NCI-H526 (cell line): ENCODE data around the gene SRPRB.

ENCODE experiments used
- DNase-seq, 2 experiments: peaks; one replicate each; lab custom pipeline; 2025; lab: John Stamatoyannopoulos, UW

SRPRB gene

DNA sequence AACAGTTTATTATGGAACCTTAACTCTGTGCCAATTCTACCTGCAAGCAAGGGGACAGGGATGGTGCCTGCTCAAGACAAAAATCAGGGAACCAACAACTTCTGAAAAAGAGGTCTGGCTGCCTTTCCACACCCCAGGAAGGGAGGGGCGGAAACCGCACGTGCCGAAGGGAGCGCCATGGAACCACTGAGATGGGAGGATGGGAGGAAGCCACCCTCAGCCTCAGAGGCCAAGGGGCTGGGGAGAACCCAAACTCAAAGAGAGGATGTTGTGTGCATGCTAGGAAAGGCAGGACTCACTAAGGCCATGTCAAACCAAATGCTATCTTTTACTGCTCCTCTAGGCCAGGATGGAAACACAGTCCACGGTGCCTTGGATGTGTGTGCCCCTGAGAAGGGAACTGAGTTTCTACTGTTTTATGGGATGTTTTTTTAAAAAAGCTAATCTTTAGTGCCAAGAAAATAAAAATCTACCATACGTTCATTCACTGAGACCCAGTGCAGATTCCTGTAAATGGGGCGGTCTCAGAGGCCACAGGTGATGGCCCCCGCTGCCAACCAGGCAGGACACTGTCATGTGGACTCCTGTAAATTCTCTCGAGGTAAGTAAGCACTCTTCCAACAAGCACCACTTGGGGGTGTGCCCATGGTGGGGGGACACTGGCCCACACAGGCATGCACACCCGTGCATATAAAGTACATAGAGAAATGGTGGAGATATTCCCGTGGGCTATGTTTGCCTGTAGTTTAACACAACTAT, 20.5 kb downstream of the SRPRB start:
- no peak for DNase-seq

DNA sequence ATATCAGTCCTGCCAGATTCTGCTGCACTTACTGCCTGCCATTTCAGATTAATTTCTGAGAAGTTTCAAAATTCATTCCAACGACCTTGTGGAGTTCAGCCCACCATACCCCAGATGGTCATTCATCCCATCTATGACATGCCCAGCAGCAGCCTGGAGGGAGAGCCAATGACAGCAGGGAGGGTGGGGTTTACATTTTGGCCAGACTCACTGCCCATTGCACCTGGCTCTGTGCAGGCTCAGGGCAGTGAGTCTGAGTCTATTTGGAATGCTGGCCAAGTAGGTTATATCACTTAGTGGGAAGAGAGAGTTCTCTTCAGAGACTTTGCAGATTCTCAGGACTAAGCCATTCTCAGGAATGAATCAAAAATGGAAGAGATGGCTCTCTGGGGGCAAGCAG, 21.5 kb downstream of the SRPRB start:
- no peak for DNase-seq

DNA sequence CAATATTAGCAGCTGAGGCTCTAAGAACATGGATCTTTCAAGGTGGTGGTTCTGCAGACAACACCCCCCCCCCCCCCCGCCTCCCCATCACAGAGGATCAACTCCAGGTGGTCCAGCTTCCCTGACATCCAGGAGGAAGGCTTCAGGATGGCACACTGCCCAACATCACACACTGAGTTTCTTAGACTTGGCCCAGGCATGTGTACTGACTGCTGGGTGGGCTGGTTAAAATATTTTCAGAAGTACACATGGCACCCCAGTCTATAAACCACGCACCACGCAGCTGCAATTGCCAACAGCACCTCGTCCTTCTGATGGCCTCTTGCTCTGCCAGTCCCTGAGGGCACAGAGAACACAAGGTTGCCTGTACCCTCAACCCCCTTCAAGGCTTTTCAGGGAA, 22.1 kb downstream of the SRPRB start:
- no peak for DNase-seq

DNA sequence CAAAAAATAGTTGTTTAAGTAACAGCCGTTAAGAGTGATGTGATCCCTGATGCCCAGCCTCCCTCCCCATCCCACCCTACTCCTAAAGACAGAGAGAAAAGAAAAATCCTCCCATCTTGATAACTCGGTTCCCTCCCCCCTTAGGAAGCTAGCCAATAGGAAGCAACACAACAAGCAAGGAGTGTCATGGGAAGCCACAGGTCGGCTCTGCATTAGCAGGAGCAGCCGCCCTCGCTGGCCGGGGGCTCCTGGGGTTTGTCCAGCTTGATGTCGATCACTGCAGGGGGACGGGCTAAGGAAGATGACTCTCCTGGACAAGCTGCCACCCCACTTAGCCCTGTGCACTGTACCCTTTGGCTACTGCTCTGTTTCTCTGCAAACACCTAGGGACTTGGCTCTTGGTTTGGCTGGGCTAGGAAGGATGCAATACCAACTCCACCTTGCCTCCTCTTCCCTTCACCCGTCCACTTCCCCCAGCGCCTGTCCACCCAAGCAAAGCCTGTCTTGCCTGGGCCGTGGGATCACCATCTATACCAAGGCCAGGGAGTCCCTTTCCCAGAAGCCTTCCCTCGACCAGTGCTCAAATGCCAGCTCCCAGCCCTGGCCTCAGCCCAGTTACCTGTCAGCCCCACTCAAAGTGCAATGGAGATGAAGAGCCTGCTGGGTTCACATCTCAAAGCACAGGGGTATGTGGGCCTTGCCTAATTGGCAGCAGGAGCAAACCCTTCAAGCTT, 23.1 kb downstream of the SRPRB start:
- no peak for DNase-seq

DNA sequence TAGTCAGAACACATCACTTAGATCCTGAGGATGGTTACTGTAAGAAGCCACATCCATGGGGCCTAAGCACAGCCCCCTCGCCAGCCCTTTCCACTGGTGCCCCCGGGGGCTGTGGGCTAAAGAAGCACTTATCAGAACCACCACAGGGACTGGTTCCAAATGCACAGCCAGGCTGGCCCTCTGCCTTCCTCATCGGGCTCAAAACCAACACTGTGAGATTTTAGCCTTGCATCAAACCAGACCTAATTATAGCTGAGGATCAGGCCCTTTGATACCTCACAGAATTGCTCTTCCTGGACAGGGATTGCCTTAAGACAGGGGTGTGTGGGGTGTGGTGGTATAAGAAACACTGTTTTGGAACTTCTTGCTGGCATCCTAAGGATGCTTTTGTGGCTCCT, 23.7 kb downstream of the SRPRB start:
- no peak for DNase-seq

DNA sequence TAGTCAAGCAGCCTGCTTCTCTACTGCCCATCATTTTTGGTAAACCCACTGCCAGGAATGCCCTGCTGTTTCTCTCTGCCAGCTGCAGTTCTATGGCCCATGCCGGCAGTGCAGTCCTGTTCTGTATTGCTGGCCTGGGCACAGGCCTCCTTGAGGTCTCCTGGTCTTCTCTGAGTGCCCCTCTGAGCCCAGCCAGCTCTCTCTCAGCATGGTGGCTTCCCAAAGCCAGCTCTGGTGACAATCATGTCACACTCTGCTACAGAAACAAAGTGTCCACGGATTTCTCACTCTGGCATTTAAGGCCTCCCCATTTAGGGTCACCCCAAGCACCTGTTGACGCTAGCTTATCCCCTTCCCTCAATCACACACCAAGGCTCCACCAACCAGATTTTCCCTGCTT, 24.5 kb downstream of the SRPRB start:
- no peak for DNase-seq

DNA sequence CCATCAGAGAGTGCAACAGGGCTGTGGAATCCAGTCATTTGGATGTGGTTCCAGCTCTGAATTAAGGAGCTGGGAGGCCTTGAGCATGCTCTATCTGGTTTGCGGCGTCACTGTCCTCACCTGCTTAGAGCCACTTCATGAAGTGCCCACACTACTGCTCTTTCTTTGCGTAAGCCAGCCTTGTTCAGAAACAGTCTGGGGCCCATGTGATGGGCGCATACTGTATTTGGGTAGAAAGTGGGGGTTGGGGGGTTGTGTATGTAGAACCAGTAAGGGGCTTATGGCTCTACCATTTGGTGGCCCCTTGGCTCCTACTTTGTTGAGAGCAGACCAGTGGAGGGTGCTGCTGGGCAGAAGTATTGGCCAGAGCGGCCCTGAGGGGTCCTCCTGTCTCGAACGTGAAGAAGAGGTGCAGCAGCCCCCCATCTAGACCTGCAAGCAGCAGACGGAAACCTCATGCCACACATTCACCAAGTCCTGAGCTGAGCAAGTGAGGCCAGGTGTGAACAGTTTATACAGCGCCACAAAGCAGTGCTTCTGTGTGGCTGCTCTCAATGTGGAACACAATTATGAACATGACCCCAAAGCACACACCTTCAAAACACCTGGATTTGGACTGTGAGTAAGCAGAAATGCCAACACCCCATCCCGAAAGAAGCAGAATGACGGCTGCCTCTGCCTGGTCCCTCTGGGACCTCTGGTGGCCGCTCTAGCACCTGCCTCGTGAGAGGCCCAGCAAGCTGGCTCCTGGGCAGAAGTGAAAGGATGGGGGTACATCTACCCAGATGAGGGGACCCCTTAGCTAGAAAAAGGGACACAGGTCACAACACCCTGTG, 26.6 kb downstream of the SRPRB start:
- no peak for DNase-seq

DNA sequence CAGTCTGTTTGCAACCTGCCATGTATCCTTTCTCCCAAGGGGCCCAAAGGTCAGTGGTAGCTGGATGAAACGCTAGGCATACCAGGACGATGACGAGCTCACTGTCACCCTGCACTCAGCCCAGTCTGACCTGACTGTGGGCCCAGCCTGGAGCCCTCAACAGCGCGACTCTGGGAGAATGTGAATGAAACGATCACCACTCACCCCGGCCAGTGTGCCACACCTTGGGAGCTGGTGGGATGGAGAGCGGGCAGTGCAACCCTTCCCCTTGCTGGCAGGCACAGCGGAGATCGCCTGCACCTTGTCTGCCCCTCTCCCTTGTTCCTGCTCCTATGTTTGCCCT, 27.2 kb downstream of the SRPRB start:
- no peak for DNase-seq

DNA sequence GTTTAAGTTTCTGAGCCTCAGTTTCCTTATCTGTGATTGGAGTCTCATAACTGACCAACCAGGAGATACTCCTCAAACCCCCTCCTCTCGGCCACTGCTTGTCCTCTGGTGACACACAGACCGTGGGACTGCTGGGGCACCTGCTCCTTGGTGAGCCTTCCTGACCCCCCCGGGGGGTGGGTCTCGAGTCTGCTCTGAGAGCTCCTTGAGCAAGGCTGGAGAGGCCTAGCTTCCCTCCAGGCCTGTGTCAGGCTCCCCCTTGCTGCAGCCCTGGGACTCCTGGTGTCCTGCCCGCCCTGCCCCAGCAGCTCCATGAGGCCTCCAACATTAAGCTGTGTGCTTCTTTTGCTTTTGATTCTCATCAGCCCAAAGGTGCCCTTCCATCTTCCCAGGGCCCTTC, 27.7 kb downstream of the SRPRB start:
- no peak for DNase-seq

DNA sequence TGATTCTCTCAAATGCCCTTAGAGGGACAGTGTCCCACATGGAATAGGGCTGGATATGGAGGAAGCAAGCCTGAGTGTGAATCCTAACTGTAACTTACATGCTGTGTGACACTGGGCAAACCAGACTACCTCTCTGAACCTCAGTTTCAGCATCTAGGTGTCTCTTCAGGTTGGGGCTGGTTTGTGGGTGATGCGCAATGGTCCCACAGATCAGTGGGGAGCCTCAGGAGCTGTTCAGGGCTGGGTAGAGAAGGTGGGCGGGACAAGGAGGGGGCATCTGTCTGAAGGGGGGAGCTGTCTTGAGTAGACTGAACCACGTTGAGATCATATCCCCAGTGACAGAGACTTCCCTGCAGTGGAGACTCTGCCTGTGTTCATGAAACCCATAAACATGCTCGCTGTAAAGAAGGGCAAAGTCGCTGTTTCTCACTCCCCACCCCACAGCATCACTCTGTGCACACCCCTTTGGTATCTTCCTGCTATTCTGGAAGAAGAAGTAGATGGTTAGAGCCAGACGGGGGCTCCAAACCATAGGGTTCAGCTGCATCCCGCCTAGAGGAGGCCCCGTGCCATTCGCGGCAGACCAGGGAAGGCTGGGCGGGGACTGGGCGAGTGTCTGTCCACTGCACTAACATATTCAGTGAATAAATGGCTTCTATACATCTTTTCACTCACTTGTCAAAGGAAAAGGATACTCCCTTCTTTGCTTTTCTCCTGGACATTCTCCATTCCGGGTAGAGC, 28.4 kb downstream of the SRPRB start:
- DNase-seq, result no peak

DNA sequence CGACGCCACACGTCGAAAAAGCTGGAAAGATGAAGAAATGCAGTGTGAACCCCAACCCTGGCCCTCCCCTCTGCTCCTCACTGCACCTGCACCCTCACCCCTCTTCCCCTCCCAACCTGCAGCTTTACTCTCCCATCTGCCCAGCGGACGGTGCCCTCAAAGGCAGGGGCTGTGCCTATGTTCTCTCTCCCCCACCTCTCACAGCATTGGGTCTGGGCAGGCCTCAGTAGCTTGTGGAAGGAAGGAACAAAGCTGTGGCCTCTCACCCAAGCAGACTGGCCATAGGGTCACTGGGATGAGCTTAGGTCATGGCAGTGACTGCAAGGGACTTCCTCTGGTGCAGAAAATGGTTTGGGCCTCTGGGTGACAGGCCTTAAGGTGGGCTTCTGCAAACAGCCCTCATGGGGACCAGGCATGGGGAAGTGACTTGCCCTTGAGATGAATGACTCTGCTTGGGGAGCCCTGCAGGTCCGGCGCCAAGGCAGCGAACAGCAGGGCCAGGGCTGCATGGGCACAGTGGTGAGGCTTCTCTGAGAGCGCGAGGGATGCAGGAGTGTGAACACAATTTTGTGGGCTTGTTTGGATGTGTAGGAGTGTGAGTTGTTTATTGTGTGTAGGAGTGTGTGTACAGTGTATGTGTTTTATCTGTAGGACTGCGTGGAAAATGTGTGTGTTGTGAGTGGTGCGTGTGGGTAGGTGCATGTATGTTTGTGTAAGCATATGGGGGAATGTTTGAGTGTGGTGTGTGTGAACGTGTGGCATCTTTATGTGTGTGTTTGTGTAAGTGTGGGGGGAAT, 29.2 kb downstream of the SRPRB start:
- DNase-seq, result no peak

DNA sequence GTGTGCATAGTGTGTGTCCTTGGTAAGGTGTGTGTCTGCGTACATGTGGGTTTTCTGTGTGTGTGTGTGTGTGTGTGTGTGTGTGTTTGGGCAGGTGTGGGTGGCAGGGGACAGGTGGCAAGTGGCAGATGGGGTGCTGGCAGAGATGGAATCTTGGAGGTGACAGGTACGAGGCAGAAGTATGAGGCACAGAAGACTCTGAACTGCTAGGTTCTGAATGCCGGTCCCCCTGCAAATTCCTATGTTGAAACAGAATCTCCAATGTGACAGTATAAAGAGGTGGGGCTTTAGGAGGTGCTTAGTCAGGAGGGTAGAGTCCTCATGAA, 29.8 kb downstream of the SRPRB start:
- DNase-seq, result no peak

DNA sequence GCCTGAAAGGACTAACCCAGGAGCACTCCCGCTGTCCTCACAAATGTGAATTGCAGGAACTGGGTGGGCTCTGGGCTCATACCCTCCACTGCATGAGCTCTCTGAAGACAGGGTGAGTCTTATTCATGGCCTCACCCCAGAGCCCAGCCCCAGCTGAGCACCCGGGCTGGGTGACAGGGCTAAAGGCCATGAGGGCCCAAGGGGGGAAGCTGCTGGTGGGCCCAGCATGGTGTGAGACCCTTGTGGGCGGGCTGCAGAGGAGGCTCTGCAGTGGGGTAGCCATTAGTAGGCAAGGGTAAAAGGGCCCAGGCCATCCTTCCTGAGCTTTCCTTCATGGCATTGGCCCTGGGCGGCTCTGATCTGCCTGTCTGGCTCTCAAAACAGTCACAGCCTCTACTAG, 30.3 kb downstream of the SRPRB start:
- no peak for DNase-seq

DNA sequence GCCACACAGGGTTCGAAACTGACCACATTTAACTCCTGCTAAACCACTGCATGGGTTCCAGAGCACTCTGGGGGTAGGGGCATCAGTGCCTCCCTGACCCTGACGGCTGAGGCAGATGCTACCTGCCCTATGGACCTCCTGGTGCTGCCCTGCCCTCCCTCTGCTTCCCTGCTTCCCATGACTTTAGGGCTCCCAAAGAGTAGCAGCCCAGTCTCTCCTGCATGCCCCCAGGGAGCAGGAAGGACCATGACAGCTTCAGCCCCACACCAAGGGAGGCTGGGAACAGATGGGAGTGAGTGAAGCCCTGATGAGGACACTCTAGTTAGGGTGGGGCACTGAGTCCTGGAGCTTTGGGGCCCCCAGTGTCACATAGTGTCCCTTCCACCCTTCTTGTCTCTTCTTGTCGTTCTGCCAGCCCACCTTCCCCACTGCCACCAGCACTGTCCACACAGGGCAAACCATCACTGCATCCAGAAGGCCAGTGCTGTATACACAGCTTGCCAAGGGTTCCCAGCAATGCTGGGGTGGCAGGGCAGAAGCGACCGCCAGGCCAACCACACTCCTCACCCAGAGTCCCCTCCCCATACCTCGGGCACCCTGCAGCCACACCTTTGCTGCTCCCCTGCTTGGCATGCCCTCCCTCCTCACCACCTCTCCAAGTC, 31.0 kb downstream of the SRPRB start:
- no peak for DNase-seq

DNA sequence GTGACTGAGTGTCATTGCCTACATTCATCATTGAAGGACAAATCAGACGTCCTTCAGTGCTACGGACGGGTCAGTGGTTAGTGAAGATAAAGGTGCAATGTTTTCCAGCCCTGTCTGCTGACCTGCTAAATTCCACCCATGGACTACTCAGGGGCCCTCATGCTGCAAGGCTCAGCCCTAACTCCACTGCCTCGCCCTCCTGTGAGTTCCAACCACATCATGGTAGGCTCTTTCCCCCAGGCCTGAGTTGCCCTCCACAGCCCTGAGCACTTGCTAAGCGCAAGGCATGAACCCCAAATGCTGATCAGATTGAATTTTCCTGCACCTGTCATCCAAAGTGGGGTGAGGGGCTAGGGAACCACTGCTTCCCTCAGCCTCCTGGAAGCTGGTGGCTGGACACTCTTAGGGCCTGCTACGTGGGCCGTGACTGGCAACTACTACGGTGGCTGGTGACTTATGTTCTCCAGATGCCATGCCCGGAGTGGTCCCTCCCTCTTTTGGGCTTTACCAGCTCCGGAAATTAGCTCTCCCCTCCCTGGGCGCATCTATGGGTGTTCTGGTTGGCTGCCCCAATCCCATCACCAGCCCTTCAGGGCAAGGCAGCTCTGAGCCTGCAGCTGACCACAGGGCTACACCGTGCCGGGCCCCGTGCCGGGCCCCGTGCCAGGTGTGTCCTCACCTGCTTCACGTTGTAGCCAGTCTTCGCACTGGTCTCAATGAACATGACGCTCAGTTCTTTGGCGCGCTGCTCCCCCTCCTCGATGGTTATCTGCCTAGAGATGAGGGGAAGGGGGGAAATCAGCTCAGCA, 32.1 kb downstream of the SRPRB start:
- no peak for DNase-seq

DNA sequence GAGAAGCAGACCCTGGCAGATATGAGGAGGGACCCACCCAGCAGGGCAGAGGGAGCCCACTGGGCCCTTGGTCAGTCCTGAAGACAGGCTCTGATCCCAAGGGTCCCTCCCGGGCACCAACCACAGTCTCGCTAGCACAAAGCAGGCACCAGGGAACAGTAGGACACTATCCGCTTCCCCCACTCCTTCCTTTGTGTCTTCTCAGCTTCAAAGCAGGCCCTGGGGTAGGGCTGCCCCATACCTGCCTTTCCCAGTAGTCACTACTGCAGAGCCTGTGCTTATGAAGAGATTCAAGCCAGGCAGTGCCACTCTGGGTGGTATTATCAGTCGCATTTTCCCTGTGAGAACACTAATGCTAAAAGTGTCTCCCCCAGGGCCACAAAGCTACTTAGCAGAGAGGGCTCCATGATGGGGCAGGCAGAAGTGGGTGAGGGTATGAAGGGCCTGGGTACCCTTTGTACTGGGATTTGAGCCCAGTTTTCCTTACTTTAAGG, 32.7 kb downstream of the SRPRB start:
- no peak for DNase-seq

DNA sequence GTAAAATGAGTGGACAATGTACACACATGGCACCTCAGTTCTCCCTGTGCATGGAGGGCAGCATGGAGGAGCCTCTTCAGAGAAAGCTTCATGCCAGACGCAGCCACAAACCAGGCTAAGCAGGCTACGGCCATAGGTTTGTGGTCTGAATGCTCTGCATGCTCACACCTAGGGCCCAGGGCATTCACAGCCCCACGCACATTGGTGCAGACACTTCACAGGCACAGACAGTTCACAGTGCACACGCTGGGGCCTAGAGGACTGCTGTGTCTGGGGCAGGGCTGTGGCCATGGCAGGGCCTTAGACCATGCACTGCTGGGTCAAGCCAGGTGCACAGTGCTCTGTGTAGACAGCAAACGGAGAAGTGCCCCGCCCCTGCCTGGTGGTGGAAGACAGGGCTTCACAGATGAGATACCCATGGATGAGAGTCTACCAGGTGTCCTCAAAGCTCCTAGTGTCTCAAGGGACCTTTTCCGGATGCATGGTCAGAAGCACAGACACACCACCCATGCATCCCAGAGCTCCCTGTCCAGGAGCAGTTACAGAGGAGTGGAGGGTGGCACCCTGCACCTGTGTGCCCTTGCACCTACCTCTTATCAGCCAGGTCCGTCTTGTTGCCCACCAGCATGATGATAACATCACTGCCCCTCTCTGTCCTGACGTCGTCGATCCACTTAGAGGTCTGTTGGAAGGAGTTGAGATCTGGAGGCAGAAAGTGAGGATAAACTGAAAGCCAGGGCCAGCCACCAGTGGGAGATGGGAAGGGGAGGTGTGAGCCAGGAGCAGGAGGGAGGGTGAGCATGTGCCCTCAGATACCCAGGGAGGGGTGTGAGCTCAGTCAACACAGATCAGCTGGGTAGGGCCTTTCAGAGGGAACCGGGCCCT, 33.5 kb downstream of the SRPRB start:
- DNase-seq, result peak in 1 of 2 experiments; percentile 13

DNA sequence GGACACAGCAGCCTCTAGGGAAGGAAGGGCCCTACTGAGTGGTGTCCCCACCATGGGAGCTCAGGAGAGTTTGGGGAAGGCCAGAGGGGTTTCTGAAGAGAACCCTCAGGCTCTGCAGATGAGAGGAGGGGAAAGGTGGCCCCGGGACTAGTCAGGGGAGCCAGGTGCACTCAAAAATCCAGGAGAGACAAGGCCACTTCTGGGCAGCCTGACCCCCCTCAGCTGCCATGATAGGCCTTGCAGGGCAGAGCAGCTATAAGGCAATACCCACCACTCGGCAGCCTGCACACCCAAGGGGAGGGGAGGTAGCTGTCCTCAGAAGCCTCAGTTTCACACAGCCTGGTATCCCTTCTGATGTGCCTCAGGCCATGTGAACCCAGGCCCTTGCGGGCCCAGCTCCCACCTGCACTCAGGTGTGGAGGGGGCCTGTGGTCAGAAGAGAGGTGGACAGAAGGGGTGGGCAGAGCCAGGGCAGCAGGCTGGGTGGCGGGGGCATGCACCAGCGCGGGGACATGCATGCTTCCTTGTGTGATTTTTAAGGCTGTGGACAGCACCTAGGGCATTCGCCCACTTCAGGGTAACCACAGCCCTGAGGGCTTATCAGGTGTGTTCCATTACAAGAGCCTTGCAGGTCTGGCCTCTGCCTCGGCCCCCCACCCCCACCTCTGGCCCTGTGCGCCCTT, 34.6 kb downstream of the SRPRB start:
- no peak for DNase-seq
